MG63 (cell line): ENCODE measurements around the gene GRID1. TPM values are rescaled to one million over a fixed set of nuclear protein-coding genes. Genes with fewer than 3 reads are reported as not detected.

Experiments used
- DNase-seq: peaks from one replicate; pipeline ENCODE4 v3.0.0-alpha.2; 2020
- H3K27me3 ChIP-seq: fragments of 250-450 bp; sonication (Bioruptor Pico); 2 replicates; pipeline ENCODE4 v1.5.1; 2020; ENCODE audit warnings: mild to moderate bottlenecking, moderate library complexity
- H3K36me3 ChIP-seq: fragments of 250-450 bp; sonication (Bioruptor Pico); 2 replicates; pipeline ENCODE4 v1.5.1; 2020; ENCODE audit warnings: mild to moderate bottlenecking, moderate library complexity
- H3K4me3 ChIP-seq: fragments of 250-450 bp; sonication (Bioruptor Pico); 2 replicates; pipeline ENCODE4 v1.5.1; 2020; ENCODE audit warnings: mild to moderate bottlenecking, moderate library complexity
- H3K9me3 ChIP-seq: fragments of 250-450 bp; sonication (Bioruptor Pico); 2 replicates; pipeline ENCODE4 v1.5.1; 2020; ENCODE audit warnings: mild to moderate bottlenecking, moderate library complexity
- total RNA-seq: library from RNA; depleted of rRNA; stranded (reverse); fragments of >200 nt; shearing (Covaris generic); gene quantifications from 2 replicates; pipeline ENCODE4 v1.2.3, GENCODE V29; 2014; ENCODE audit warnings: low replicate concordance

GRID1 gene
- total RNA-seq, 1 experiment from 2014 or later = 0.10 TPM

GRCh38 chr10:85611746-85612377, 754.7 kb downstream of the GRID1 start:
- DNase-seq = no peak
- Histone ChIP-seq H3K4me3 (no peak overlapping the region), H3K36me3 (no peaks in the 10 kb centered on the region), H3K9me3 (no peaks in the 10 kb centered on the region), H3K27me3 (no peaks in the 10 kb centered on the region)

- no peak for DNase-seq
- Histone ChIP-seq H3K27me3 (no peaks in the 10 kb centered on the region), H3K9me3 (no peaks in the 10 kb centered on the region), H3K36me3 (no peaks in the 10 kb centered on the region), H3K4me3 (no peak overlapping the region)
Measured at GRCh38 chr10:85611093-85611740, 755.4 kb downstream of the GRID1 start.

GRCh38 chr10:85610381-85611092, 756.1 kb downstream of the GRID1 start:
- no peak for DNase-seq
- H3K27me3 ChIP-seq = no peaks in the 10 kb centered on the region
- H3K4me3 ChIP-seq = no peak overlapping the region
- no peaks in the 10 kb centered on the region for H3K9me3 ChIP-seq
- H3K36me3 ChIP-seq = no peaks in the 10 kb centered on the region

GRCh38 chr10:85609509-85609908, 757.1 kb downstream of the GRID1 start:
- no peak for DNase-seq
- no peaks in the 10 kb centered on the region for H3K9me3 ChIP-seq
- no peaks in the 10 kb centered on the region for H3K27me3 ChIP-seq
- H3K4me3 ChIP-seq = no peak overlapping the region
- no peaks in the 10 kb centered on the region for H3K36me3 ChIP-seq

- Histone ChIP-seq H3K4me3 (no peak overlapping the region), H3K27me3 (no peaks in the 10 kb centered on the region), H3K9me3 (no peaks in the 10 kb centered on the region), H3K36me3 (no peaks in the 10 kb centered on the region)
- no peak for DNase-seq
Measured at GRCh38 chr10:85608706-85609105, 757.9 kb downstream of the GRID1 start.

GRCh38 chr10:85607043-85607695, 759.4 kb downstream of the GRID1 start:
- H3K9me3 ChIP-seq = no peaks in the 10 kb centered on the region
- H3K27me3 ChIP-seq = no peaks in the 10 kb centered on the region
- H3K36me3 ChIP-seq = no peaks in the 10 kb centered on the region
- no peak for DNase-seq
- no peak overlapping the region for H3K4me3 ChIP-seq

- no peak overlapping the region for H3K4me3 ChIP-seq
- no peak for DNase-seq
- H3K9me3 ChIP-seq = no peaks in the 10 kb centered on the region
- no peaks in the 10 kb centered on the region for H3K36me3 ChIP-seq
- H3K27me3 ChIP-seq = no peaks in the 10 kb centered on the region
Measured at GRCh38 chr10:85606401-85606800, 760.2 kb downstream of the GRID1 start.

- Histone ChIP-seq H3K36me3 (no peaks in the 10 kb centered on the region), H3K9me3 (no peaks in the 10 kb centered on the region), H3K4me3 (no peak overlapping the region), H3K27me3 (no peaks in the 10 kb centered on the region)
- no peak for DNase-seq
Measured at GRCh38 chr10:85604884-85605283, 761.7 kb downstream of the GRID1 start.

GRCh38 chr10:85604136-85604725, 762.4 kb downstream of the GRID1 start:
- DNase-seq = no peak
- no peaks in the 10 kb centered on the region for H3K36me3 ChIP-seq
- no peaks in the 10 kb centered on the region for H3K9me3 ChIP-seq
- no peaks in the 10 kb centered on the region for H3K27me3 ChIP-seq
- no peak overlapping the region for H3K4me3 ChIP-seq

GRCh38 chr10:85603151-85603940, 763.2 kb downstream of the GRID1 start:
- no peaks in the 10 kb centered on the region for H3K27me3 ChIP-seq
- no peak for DNase-seq
- H3K4me3 ChIP-seq = no peak overlapping the region
- H3K9me3 ChIP-seq = no peaks in the 10 kb centered on the region
- no peaks in the 10 kb centered on the region for H3K36me3 ChIP-seq

- no peak for DNase-seq
- H3K27me3 ChIP-seq = no peaks in the 10 kb centered on the region
- H3K4me3 ChIP-seq = no peak overlapping the region
- no peaks in the 10 kb centered on the region for H3K9me3 ChIP-seq
- no peaks in the 10 kb centered on the region for H3K36me3 ChIP-seq
Measured at GRCh38 chr10:85602713-85603112, 763.9 kb downstream of the GRID1 start.

GRCh38 chr10:85602306-85602705, 764.3 kb downstream of the GRID1 start:
- DNase-seq = no peak

GRCh38 chr10:85601526-85601925, 765.1 kb downstream of the GRID1 start:
- Histone ChIP-seq H3K27me3 (no peaks in the 10 kb centered on the region), H3K9me3 (no peaks in the 10 kb centered on the region), H3K4me3 (no peak overlapping the region), H3K36me3 (no peaks in the 10 kb centered on the region)
- no peak for DNase-seq

More at GRCh38 chr10:85602306-85602705, 764.3 kb downstream of the GRID1 start:
- no peak overlapping the region for H3K4me3 ChIP-seq
- no peaks in the 10 kb centered on the region for H3K9me3 ChIP-seq
- no peaks in the 10 kb centered on the region for H3K36me3 ChIP-seq
- no peaks in the 10 kb centered on the region for H3K27me3 ChIP-seq

GRCh38 chr10:85600744-85601081, 765.9 kb downstream of the GRID1 start:
- no peak for DNase-seq
- H3K4me3 ChIP-seq = no peak overlapping the region
- H3K27me3 ChIP-seq = no peaks in the 10 kb centered on the region
- no peaks in the 10 kb centered on the region for H3K9me3 ChIP-seq
- no peaks in the 10 kb centered on the region for H3K36me3 ChIP-seq

GRCh38 chr10:85600026-85600743, 766.4 kb downstream of the GRID1 start:
- H3K9me3 ChIP-seq = no peaks in the 10 kb centered on the region
- no peak for DNase-seq
- H3K27me3 ChIP-seq = no peaks in the 10 kb centered on the region
- H3K36me3 ChIP-seq = no peaks in the 10 kb centered on the region
- H3K4me3 ChIP-seq = no peak overlapping the region

GRCh38 chr10:85599081-85599480, 767.5 kb downstream of the GRID1 start:
- no peaks in the 10 kb centered on the region for H3K9me3 ChIP-seq
- DNase-seq = no peak
- H3K27me3 ChIP-seq = no peaks in the 10 kb centered on the region
- no peak overlapping the region for H3K4me3 ChIP-seq
- no peaks in the 10 kb centered on the region for H3K36me3 ChIP-seq
